Omental fat pad (tissue), 4 donors: ENCODE measurements around the gene AEBP1. TPM values are rescaled to one million over a fixed set of nuclear protein-coding genes. Genes with fewer than 3 reads are reported as not detected.

Experiments used
- ATAC-seq: fragments of 150-250 bp; one replicate; pipeline ENCODE4 v1.9.1; 2016; ENCODE audit warnings: mild to moderate bottlenecking, moderate library complexity; ENCODE audit not compliant: low FRiP score
- DNase-seq: peaks from one replicate; pipeline ENCODE4 v3.0.0-alpha.2; 2019; ENCODE audit warnings: low spot score
- CTCF ChIP-seq, 3 donors: fragments of 450-650 bp; IDR thresholded peaks; one replicate each; pipeline ENCODE4 v1.5.1; 2016 to 2017; ENCODE audit warnings: antibody characterized with exemption in 3 of 3, mild to moderate bottlenecking in 3 of 3, moderate library complexity in 2 of 3
- total RNA-seq, 4 donors: library from RNA; depleted of rRNA; stranded (reverse); fragments of >200 nt; gene quantifications; one replicate each; pipeline ENCODE4 v1.1.0, GENCODE V29; 2016

Gene AEBP1
- total RNA-seq, 4 donors from 2014 or later = 64.9 to 209 (median 163) TPM

GRCh38 chr7:44132039-44132438, 27.9 kb downstream of the AEBP1 start:
- ATAC-seq = peak; percentile 57
- DNase-seq = no peak
- TF ChIP-seq CTCF (IDR thresholded peaks at IDR 0.05) = no peak

- ATAC-seq (no peak), DNase-seq (no peak)
- TF ChIP-seq CTCF (IDR thresholded peaks at IDR 0.05) = no peak
Observed at GRCh38 chr7:44133295-44133694, 29.1 kb downstream of the AEBP1 start.

GRCh38 chr7:44134943-44135628, 30.9 kb downstream of the AEBP1 start:
- no peak for TF ChIP-seq CTCF (IDR thresholded peaks at IDR 0.05)
- no peak for ATAC-seq
- no peak for DNase-seq

GRCh38 chr7:44136731-44137130, 32.6 kb downstream of the AEBP1 start:
- no peak for TF ChIP-seq CTCF (IDR thresholded peaks at IDR 0.05)
- no peak for ATAC-seq

GRCh38 chr7:44138698-44139097, 34.6 kb downstream of the AEBP1 start:
- ATAC-seq = no peak
- TF ChIP-seq CTCF (IDR thresholded peaks at IDR 0.05) = no peak
- DNase-seq = no peak

More at GRCh38 chr7:44136731-44137130, 32.6 kb downstream of the AEBP1 start:
- no peak for DNase-seq

GRCh38 chr7:44139311-44140010, 35.3 kb downstream of the AEBP1 start:
- DNase-seq = no peak
- ATAC-seq = no peak
- no peak for TF ChIP-seq CTCF (IDR thresholded peaks at IDR 0.05)

GRCh38 chr7:44140341-44140740, 36.2 kb downstream of the AEBP1 start:
- ATAC-seq = no peak
- DNase-seq = no peak
- TF ChIP-seq CTCF (IDR thresholded peaks at IDR 0.05) = no peak
